HL-60 (cell line): ENCODE measurements around the gene UBTF.

Experiments
- CTCF ChIP-seq: IDR thresholded peaks from one replicate; pipeline ENCODE4 v1.5.1; 2011; ENCODE audit warnings: low read length, control low read depth, inconsistent platforms; ENCODE audit not compliant: insufficient read depth
- GABPA ChIP-seq: IDR thresholded peaks from 2 replicates; pipeline ENCODE4 v1.6.1; 2012; ENCODE audit warnings: low read depth
- POLR2AphosphoS5 ChIP-seq: IDR thresholded peaks from 2 replicates; pipeline ENCODE4 v1.6.1; 2012; ENCODE audit warnings: low read depth
- SPI1 ChIP-seq: IDR thresholded peaks from 2 replicates; pipeline ENCODE4 v1.6.1; 2012; ENCODE audit warnings: low read depth, mild to moderate bottlenecking, borderline replicate concordance

DNA sequence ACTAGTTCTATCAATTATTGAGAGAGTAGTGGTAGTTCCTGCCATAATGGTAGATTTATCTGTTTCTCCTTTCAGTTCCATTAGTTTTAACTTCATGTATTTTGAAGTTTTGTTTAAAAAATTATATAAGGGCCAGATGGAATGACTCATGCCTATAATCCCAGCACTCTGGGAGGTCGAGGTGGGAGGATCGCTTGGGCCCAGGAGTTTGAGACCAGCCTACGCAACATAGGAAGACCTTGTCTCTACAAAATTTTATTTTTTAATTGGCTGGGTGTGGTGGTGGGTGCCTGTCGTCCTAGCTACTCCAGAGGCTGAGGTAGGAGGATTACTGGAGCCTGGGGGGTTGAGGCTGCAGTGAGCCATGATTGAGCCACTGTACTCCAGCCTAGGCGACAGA is 14.1 kb upstream of the UBTF start:
- TF ChIP-seq CTCF (no peak), POLR2AphosphoS5 (no peak), SPI1 (no peak), GABPA (no peak)
